Epithelial cell of proximal tubule (primary cell): Measurements from ENCODE around the gene KRTAP26-1. TPM values are rescaled to one million over a fixed set of nuclear protein-coding genes. Genes with fewer than 3 reads are reported as not detected.

Experiments
- DNase-seq: peaks from one replicate; pipeline ENCODE4 v3.0.0-alpha.2; 2011; ENCODE audit warnings: low read depth
- H3K4me3 ChIP-seq: 2 replicates; pipeline ENCODE4 v1.5.1; 2011; ENCODE audit warnings: low read depth, mild to moderate bottlenecking, low read length
- total RNA-seq: library from RNA; depleted of rRNA; stranded (reverse); fragments of >200 nt; gene quantifications from 2 replicates; pipeline ENCODE4 v1.2.3, GENCODE V29; 2015
- TF ChIP-seq, protein P1 (sequence below): conservative IDR thresholded peaks from 2 replicates; pipeline ENCODE4 v1.5.1; 2012; ENCODE audit warnings: low read depth, mild to moderate bottlenecking, low read length

Gene KRTAP26-1, protein sequence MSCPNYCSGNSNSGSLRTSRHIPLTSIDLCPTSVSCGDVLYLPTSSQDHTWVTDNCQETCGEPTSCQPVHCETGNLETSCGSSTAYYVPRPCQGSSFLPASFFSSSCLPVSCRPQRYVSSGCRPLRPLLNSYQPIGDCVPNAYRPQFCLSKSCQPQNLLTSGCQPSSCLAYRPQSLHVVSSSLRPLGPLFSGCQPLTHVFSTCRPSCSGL
- not detected in 2 replicates for total RNA-seq

DNA sequence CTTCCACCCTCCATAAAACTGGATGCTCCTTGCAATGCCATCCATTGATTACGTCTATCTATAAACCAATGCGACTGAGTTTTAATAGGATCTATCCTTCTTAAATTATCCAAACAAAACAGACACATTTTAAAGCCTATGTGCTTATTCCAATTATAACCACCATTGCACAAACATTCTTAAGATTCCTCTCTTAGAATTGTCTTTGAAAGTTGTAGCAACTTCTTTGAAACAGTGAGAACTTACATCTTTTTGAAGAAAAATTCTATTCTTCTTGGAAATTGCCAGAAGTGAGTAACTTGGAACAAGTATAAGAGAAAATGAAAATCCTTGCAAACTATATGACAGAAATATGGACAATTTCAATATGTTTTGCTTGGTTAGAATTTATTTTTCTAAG is at the start of gene KRTAP26-1:
Gene KRTAP26-1 (minus strand): TSS at position 101 of the 400 bp plus-strand sequence. CDS start 280 bp downstream, outside the sequence.
- no peak for DNase-seq
- no peak within 1 kb of the TSS for H3K4me3 ChIP-seq
- TF ChIP-seq, protein P1, sequence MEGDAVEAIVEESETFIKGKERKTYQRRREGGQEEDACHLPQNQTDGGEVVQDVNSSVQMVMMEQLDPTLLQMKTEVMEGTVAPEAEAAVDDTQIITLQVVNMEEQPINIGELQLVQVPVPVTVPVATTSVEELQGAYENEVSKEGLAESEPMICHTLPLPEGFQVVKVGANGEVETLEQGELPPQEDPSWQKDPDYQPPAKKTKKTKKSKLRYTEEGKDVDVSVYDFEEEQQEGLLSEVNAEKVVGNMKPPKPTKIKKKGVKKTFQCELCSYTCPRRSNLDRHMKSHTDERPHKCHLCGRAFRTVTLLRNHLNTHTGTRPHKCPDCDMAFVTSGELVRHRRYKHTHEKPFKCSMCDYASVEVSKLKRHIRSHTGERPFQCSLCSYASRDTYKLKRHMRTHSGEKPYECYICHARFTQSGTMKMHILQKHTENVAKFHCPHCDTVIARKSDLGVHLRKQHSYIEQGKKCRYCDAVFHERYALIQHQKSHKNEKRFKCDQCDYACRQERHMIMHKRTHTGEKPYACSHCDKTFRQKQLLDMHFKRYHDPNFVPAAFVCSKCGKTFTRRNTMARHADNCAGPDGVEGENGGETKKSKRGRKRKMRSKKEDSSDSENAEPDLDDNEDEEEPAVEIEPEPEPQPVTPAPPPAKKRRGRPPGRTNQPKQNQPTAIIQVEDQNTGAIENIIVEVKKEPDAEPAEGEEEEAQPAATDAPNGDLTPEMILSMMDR: no peak

DNA sequence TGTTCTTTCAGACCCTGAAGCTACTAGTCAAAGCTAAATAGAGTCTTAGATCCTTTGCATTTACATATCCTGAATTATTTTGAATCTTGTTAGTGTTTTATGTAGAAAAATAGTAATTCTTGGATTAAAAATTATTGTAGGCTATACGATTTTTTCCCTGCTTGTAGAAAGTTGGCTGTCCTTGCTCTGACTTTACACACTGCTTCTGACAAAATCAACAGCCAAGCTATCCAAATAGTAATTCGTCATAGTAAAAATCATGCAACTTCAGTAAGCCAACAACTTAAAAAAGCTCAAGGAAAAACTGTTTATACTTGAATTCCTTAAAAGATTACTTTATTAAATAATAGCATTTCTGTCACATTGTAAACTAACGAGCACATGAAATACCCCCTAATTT is 35.8 kb upstream of the KRTAP26-1 start:
- no peak overlapping the region for H3K4me3 ChIP-seq
- no peak for DNase-seq
- TF ChIP-seq, protein P1: no peak

DNA sequence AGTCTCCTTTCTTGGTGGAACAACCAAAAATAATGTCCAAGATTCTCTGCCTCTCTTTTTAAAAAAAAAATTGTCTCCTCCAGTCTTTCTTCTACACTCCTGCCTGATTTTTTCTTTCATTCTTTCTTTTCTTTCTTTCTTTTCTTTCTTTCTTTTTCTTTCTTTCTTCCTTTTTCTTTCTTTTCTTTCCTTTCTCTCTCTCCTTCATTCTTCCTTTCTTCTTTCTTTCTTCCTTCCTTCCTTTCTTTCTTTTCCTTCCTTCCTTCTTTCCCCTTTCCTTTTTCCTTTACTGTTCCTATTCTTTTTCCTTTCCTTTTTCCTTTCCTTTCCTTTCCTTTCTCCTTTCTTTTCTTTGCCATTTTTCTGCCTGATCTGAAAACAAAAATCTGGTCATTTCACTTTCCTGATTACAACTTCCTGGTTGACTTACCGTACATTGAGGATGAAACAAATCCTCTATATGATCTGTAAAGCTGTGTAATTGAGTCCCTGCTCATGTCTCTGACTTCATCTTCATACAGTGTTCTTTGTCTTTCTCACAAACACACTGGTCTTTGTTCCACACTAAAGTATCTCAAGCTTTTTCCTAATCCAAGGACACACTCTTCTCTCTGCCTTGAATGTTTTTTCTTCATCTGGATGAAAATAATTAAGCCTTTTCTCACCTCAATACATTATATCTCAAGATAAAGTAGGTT is 34.3 kb upstream of the KRTAP26-1 start:
- DNase-seq: no peak
- H3K4me3 ChIP-seq: no peak overlapping the region
- TF ChIP-seq, protein P1: no peak

DNA sequence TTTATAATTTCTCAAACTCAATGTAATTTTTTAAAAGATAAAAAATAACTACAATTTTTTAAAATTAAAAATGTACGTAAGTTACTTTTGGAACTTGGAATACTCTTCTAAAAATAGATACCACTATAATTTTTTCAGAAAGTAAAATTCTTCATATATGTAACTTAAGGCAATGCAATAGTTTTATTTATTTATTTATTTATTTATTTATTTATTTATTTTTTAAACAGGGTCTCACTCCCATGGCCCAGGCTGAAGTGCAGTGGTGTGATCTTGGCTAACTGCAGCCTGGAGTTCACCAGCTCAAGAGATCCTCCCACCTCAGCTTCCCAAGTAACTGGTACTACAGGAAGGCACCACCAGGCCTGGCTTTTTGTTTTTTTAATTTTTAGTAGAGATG is 31.4 kb upstream of the KRTAP26-1 start:
- TF ChIP-seq, protein P1: no peak
- no peak for DNase-seq

GRCh38 chr21:30349572-30349971 is 29.5 kb upstream of the KRTAP26-1 start:
- DNase-seq: no peak
- TF ChIP-seq, protein P1: no peak
- H3K4me3 ChIP-seq: no peak overlapping the region

More for the DNA sequence above, 31.4 kb upstream of the KRTAP26-1 start:
- H3K4me3 ChIP-seq: no peak overlapping the region

- H3K4me3 ChIP-seq: no peak within 1 kb of the TSS
- TF ChIP-seq, protein P1: no peak
- DNase-seq: no peak
Measured at GRCh38 chr21:30348506-30348905, 28.4 kb upstream of the KRTAP26-1 start, which contains the start of gene KRTAP23-1. Gene KRTAP23-1, minus strand, starts transcription at chr21:30348606. Its CDS starts 0 bp downstream, at chr21:30348606.

GRCh38 chr21:30345014-30345413 is 24.9 kb upstream of the KRTAP26-1 start:
- TF ChIP-seq, protein P1: no peak
- DNase-seq: no peak
- no peak overlapping the region for H3K4me3 ChIP-seq
